Smooth muscle cell (in vitro differentiated cells): Measurements from ENCODE around the gene CMC1. TPM values are rescaled to one million over a fixed set of nuclear protein-coding genes. Genes with fewer than 3 reads are reported as not detected.

ENCODE experiments used
- DNase-seq: peaks from one replicate; lab custom pipeline; 2025; ENCODE audit not compliant: unreplicated experiment; lab: John Stamatoyannopoulos, UW
- H2AFZ ChIP-seq: fragments of 200-600 bp; sonication (generic); 2 replicates; pipeline ENCODE4 v1.6.0; 2016; ENCODE audit warnings: antibody characterized with exemption, low read depth, mild to moderate bottlenecking
- H3F3A ChIP-seq: fragments of 200-600 bp; sonication (generic); 2 replicates; pipeline ENCODE4 v1.6.0; 2017; ENCODE audit warnings: antibody characterized with exemption, low read depth
- H3K27ac ChIP-seq: fragments of 200-600 bp; sonication (generic); 2 replicates; pipeline ENCODE4 v1.5.1; 2016; ENCODE audit warnings: low read depth, mild to moderate bottlenecking
- H3K27me3 ChIP-seq: fragments of 200-600 bp; sonication (generic); 2 replicates; pipeline ENCODE4 v1.6.1; 2016; ENCODE audit warnings: low read depth, mild to moderate bottlenecking
- H3K36me3 ChIP-seq: fragments of 200-600 bp; sonication (generic); 2 replicates; pipeline ENCODE4 v1.5.1; 2016; ENCODE audit warnings: low read depth
- H3K4me1 ChIP-seq: fragments of 200-600 bp; sonication (generic); 2 replicates; pipeline ENCODE4 v1.5.1; 2016; ENCODE audit warnings: low read depth
- H3K4me2 ChIP-seq: fragments of 200-600 bp; sonication (generic); 2 replicates; pipeline ENCODE4 v1.6.0; 2016; ENCODE audit warnings: mild to moderate bottlenecking
- H3K4me3 ChIP-seq: fragments of 200-600 bp; sonication (generic); 2 replicates; pipeline ENCODE4 v1.5.1; 2016; ENCODE audit warnings: mild to moderate bottlenecking
- H3K79me2 ChIP-seq: fragments of 200-600 bp; sonication (generic); 2 replicates; pipeline ENCODE4 v1.6.0; 2016; ENCODE audit warnings: low read depth, mild to moderate bottlenecking
- H3K9ac ChIP-seq: fragments of 200-600 bp; sonication (generic); 2 replicates; pipeline ENCODE4 v1.6.0; 2016; ENCODE audit warnings: low read depth
- H3K9me3 ChIP-seq: fragments of 200-600 bp; sonication (generic); replicated peaks from 2 replicates; pipeline ENCODE4 v1.5.1; 2016; ENCODE audit warnings: low read depth
- H4K20me1 ChIP-seq: fragments of 200-600 bp; sonication (generic); 2 replicates; pipeline ENCODE4 v1.6.0; 2016; ENCODE audit warnings: low read depth
- CTCF ChIP-seq: fragments of 200-600 bp; sonication (generic); IDR thresholded peaks from 2 replicates; pipeline ENCODE4 v1.5.1; 2017; ENCODE audit warnings: borderline replicate concordance, mild to moderate bottlenecking, antibody characterized with exemption; ENCODE audit not compliant: insufficient read depth, poor library complexity, severe bottlenecking
- WGBS: methylation state at CpG from one replicate; pipeline ENCODE4 v1.1.7; 2016; ENCODE audit warnings: low lambda C conversion rate; 5-methylcytosine and 5-hydroxymethylcytosine counted together
- polyA plus RNA-seq: library from polyadenylated mRNA; unstranded; fragments of >200 nt; fragmentation: Nextera tagmentation; extraction: Ambion mirVana; gene quantifications from 2 replicates; pipeline ENCODE4 v1.2.1, GENCODE V29; 2016
- total RNA-seq: library from RNA; depleted of rRNA; stranded (reverse); fragments of >200 nt; gene quantifications from 2 replicates; pipeline ENCODE4 v1.2.3, GENCODE V29; 2014

Gene CMC1
- total and polyA plus RNA-seq, 2 experiments from 2014 or later, result 23.0 to 41.4 TPM

GRCh38 chr3:28287046-28287445 is 45.6 kb downstream of the CMC1 start:
- Histone ChIP-seq H3K27me3 (no peaks in the 10 kb centered on the region), H3K9me3 (peaks cover 4% of the 10 kb centered on the region), H3K4me1 (peaks cover 2% of the 10 kb centered on the region), H3K36me3 (no peaks in the 10 kb centered on the region), H3F3A (no peaks in the 10 kb centered on the region), H3K4me3 (no peak overlapping the region), H2AFZ (no peak overlapping the region), H3K9ac (no peak overlapping the region), H3K4me2 (no peak overlapping the region), H3K79me2 (no peaks in the 10 kb centered on the region), H4K20me1 (peaks cover 8% of the 10 kb centered on the region), H3K27ac (no peak overlapping the region)
- DNase-seq, result no peak
- TF ChIP-seq CTCF, result no peak
- WGBS, result 86% methylated on average over 2 of the region's 2 CpGs

GRCh38 chr3:28290863-28291300 is 49.5 kb downstream of the CMC1 start:
- Histone ChIP-seq H3K79me2 (no peaks in the 10 kb centered on the region), H3K9ac (no peak overlapping the region), H3F3A (no peaks in the 10 kb centered on the region), H3K36me3 (no peaks in the 10 kb centered on the region), H4K20me1 (peaks cover 6% of the 10 kb centered on the region), H3K9me3 (peaks cover 4% of the 10 kb centered on the region), H3K27me3 (no peaks in the 10 kb centered on the region), H3K27ac (no peak overlapping the region), H3K4me3 (no peak overlapping the region), H3K4me2 (no peak overlapping the region), H2AFZ (no peak overlapping the region), H3K4me1 (peaks cover 2% of the 10 kb centered on the region)
- no peak for DNase-seq
- no peak for TF ChIP-seq CTCF
- 96% methylated on average over 1 of the region's 1 CpG for WGBS

GRCh38 chr3:28291577-28291976 is 50.2 kb downstream of the CMC1 start:
- no peaks in the 10 kb centered on the region for H3K27me3 ChIP-seq
- H3F3A ChIP-seq, result no peaks in the 10 kb centered on the region
- no peaks in the 10 kb centered on the region for H3K36me3 ChIP-seq
- peaks cover 4% of the 10 kb centered on the region for H3K9me3 ChIP-seq
- peaks cover 2% of the 10 kb centered on the region for H3K4me1 ChIP-seq
- DNase-seq, result no peak
- no peak for TF ChIP-seq CTCF
- H4K20me1 ChIP-seq, result peaks cover 6% of the 10 kb centered on the region
- no peak overlapping the region for H2AFZ ChIP-seq
- H3K4me2 ChIP-seq, result no peak overlapping the region
- H3K4me3 ChIP-seq, result no peak overlapping the region
- no peaks in the 10 kb centered on the region for H3K79me2 ChIP-seq
- H3K27ac ChIP-seq, result no peak overlapping the region
- no peak overlapping the region for H3K9ac ChIP-seq

GRCh38 chr3:28292622-28293021 is 51.2 kb downstream of the CMC1 start:
- Histone ChIP-seq H3K9me3 (peaks cover 4% of the 10 kb centered on the region), H3K4me3 (no peak overlapping the region), H3K4me1 (peaks cover 2% of the 10 kb centered on the region), H2AFZ (no peak overlapping the region), H4K20me1 (no peaks in the 10 kb centered on the region), H3K27me3 (no peaks in the 10 kb centered on the region), H3K27ac (no peak overlapping the region), H3K4me2 (no peak overlapping the region), H3K79me2 (no peaks in the 10 kb centered on the region), H3K9ac (no peak overlapping the region), H3K36me3 (no peaks in the 10 kb centered on the region), H3F3A (no peaks in the 10 kb centered on the region)
- WGBS, result 87% methylated on average over 4 of the region's 4 CpGs
- DNase-seq, result no peak
- TF ChIP-seq CTCF, result no peak
